ENCODE results near the gene AMPD3.

GRCh38 chr11:10526974-10527918 lies 72.2 kb downstream of the AMPD3 start:
- no peak for TF ChIP-seq CTCF (IDR thresholded peaks at IDR 0.05)
- no peak for TF ChIP-seq POLR2A (IDR thresholded peaks at IDR 0.05)
- TF ChIP-seq EP300 (IDR thresholded peaks at IDR 0.05) = no peak
- no peak for TF ChIP-seq POLR2AphosphoS5 (IDR thresholded peaks at IDR 0.05)

All from sigmoid colon (tissue), 4 donors.